H9 (cell line): Measurements from ENCODE around the gene GTF2F2. TPM values are rescaled to one million over a fixed set of nuclear protein-coding genes. Genes with fewer than 3 reads are reported as not detected.

Source experiments
- DNase-seq: peaks from one replicate; pipeline ENCODE4 v3.0.0-alpha.2; 2017
- H2AFZ ChIP-seq: one replicate; pipeline ENCODE4 v1.6.1; 2013; ENCODE audit warnings: mild to moderate bottlenecking, low read length, control low read depth, moderate library complexity
- H2AK5ac ChIP-seq: 2 replicates; pipeline ENCODE4 v1.6.1; 2013; ENCODE audit warnings: low read length, control low read depth, mixed read lengths; ENCODE audit not compliant: insufficient read length
- H2BK120ac ChIP-seq: one replicate; pipeline ENCODE4 v1.6.1; 2013; ENCODE audit warnings: low read depth, mild to moderate bottlenecking, low read length, control low read depth, inconsistent platforms; ENCODE audit not compliant: poor library complexity, severe bottlenecking
- H2BK12ac ChIP-seq: 2 replicates; pipeline ENCODE4 v1.6.1; 2013; ENCODE audit warnings: low read length, control low read depth, mixed read lengths, low read depth; ENCODE audit not compliant: insufficient read length
- H2BK15ac ChIP-seq: 2 replicates; pipeline ENCODE4 v1.6.1; 2013; ENCODE audit warnings: low read depth, low read length, control low read depth
- H2BK20ac ChIP-seq: one replicate; pipeline ENCODE4 v1.6.1; 2013; ENCODE audit warnings: low read depth, mild to moderate bottlenecking, low read length, control low read depth, inconsistent platforms; ENCODE audit not compliant: poor library complexity, severe bottlenecking
- H2BK5ac ChIP-seq: 2 replicates; pipeline ENCODE4 v1.6.1; 2013; ENCODE audit warnings: low read length, control low read depth, mixed read lengths; ENCODE audit not compliant: insufficient read length
- H3K14ac ChIP-seq: 2 replicates; pipeline ENCODE4 v1.6.1; 2013; ENCODE audit warnings: low read length, control low read depth; ENCODE audit not compliant: insufficient read depth
- H3K18ac ChIP-seq: 2 replicates; pipeline ENCODE4 v1.6.1; 2013; ENCODE audit warnings: low read depth, mild to moderate bottlenecking, mixed read lengths, low read length, control low read depth; ENCODE audit not compliant: insufficient read length
- H3K23ac ChIP-seq: 2 replicates; pipeline ENCODE4 v1.6.1; 2013; ENCODE audit warnings: low read length, control low read depth, mixed read lengths, low read depth; ENCODE audit not compliant: insufficient read length
- H3K23me2 ChIP-seq: 2 replicates; pipeline ENCODE4 v1.6.1; 2013; ENCODE audit warnings: low read depth, mild to moderate bottlenecking, mixed read lengths, low read length, control low read depth; ENCODE audit not compliant: insufficient read length, poor library complexity, severe bottlenecking
- H3K27ac ChIP-seq: 2 replicates; pipeline ENCODE4 v1.5.1; 2013; ENCODE audit warnings: low read length, control low read depth, mixed read lengths, low read depth; ENCODE audit not compliant: insufficient read length
- H3K27me3 ChIP-seq: 2 replicates; pipeline ENCODE4 v1.6.1; 2013; ENCODE audit warnings: low read length, control low read depth, inconsistent platforms; ENCODE audit not compliant: insufficient read depth
- H3K4ac ChIP-seq: 2 replicates; pipeline ENCODE4 v1.6.1; 2013; ENCODE audit warnings: low read depth, mild to moderate bottlenecking, control low read depth, inconsistent platforms, low read length, moderate library complexity
- H3K4me1 ChIP-seq: 2 replicates; pipeline ENCODE4 v1.6.1; 2013; ENCODE audit warnings: low read length, control low read depth, inconsistent platforms; ENCODE audit not compliant: insufficient read depth
- H3K4me2 ChIP-seq: 2 replicates; pipeline ENCODE4 v1.6.1; 2013; ENCODE audit warnings: low read length, control low read depth, mixed read lengths; ENCODE audit not compliant: insufficient read length, insufficient read depth
- H3K56ac ChIP-seq: 2 replicates; pipeline ENCODE4 v1.6.1; 2013; ENCODE audit warnings: low read depth, mild to moderate bottlenecking, mixed read lengths, low read length, control low read depth; ENCODE audit not compliant: insufficient read length
- H3K79me1 ChIP-seq: 2 replicates; pipeline ENCODE4 v1.6.1; 2013; ENCODE audit warnings: low read depth, mild to moderate bottlenecking, moderate library complexity, low read length, control low read depth, inconsistent platforms; ENCODE audit not compliant: insufficient read depth, poor library complexity, severe bottlenecking
- H3K79me2 ChIP-seq: 2 replicates; pipeline ENCODE4 v1.6.1; 2013; ENCODE audit warnings: low read length, control low read depth, inconsistent platforms; ENCODE audit not compliant: insufficient read depth
- H3K9ac ChIP-seq: 2 replicates; pipeline ENCODE4 v1.6.1; 2013; ENCODE audit warnings: low read length, control low read depth, mixed read lengths; ENCODE audit not compliant: insufficient read length; ENCODE audit errors: extremely low read depth
- H3K9me3 ChIP-seq: one replicate; pipeline ENCODE4 v1.6.1; 2013; ENCODE audit warnings: low read depth, low read length, inconsistent platforms; ENCODE audit not compliant: control insufficient read depth
- H3T11ph ChIP-seq: one replicate; pipeline ENCODE4 v1.6.1; 2013; ENCODE audit warnings: mild to moderate bottlenecking, low read length, control low read depth, inconsistent platforms
- H4K20me1 ChIP-seq: one replicate; pipeline ENCODE4 v1.6.1; 2013; ENCODE audit not compliant: control insufficient read depth, insufficient read length, insufficient read depth
- H4K5ac ChIP-seq: 2 replicates; pipeline ENCODE4 v1.6.1; 2013; ENCODE audit warnings: low read depth, mild to moderate bottlenecking, mixed read lengths, low read length, control low read depth; ENCODE audit not compliant: insufficient read length
- H4K8ac ChIP-seq: replicated peaks from 2 replicates; pipeline ENCODE4 v1.6.1; 2013; ENCODE audit warnings: low read length, control low read depth, mixed read lengths, low read depth; ENCODE audit not compliant: insufficient read length
- H4K91ac ChIP-seq: 2 replicates; pipeline ENCODE4 v1.6.1; 2013; ENCODE audit warnings: low read depth, mild to moderate bottlenecking, moderate library complexity, mixed read lengths, low read length, control low read depth; ENCODE audit not compliant: insufficient read length
- H3K27ac Mint-ChIP-seq, 3 experiments: 2 replicates in 2 of 3; 3 replicates in 1 of 3; pipeline ENCODE4 v1.8.0; 2020 to 2021; ENCODE audit warnings: mixed read lengths in 3 of 3, mild to moderate bottlenecking in 1 of 3, moderate library complexity in 1 of 3
- H3K27me3 Mint-ChIP-seq: 2 replicates; pipeline ENCODE4 v1.8.0; 2021; ENCODE audit warnings: low read depth, mild to moderate bottlenecking, moderate library complexity, mixed read lengths
- H3K36me3 Mint-ChIP-seq, 3 experiments: 2 replicates in 2 of 3; 3 replicates in 1 of 3; pipeline ENCODE4 v1.8.0; 2020 to 2021; ENCODE audit warnings: low read depth in 3 of 3, mixed read lengths in 3 of 3; ENCODE audit not compliant: insufficient read depth in 1 of 3
- H3K4me1 Mint-ChIP-seq, 2 experiments: 2 replicates each; pipeline ENCODE4 v1.8.0; 2020; ENCODE audit warnings: mixed read lengths in 2 of 2
- H3K4me3 Mint-ChIP-seq, 2 experiments: 2 replicates in 1 of 2; 3 replicates in 1 of 2; pipeline ENCODE4 v1.8.0; 2020 to 2021; ENCODE audit warnings: mild to moderate bottlenecking in 2 of 2, mixed read lengths in 2 of 2, moderate library complexity in 1 of 2
- H3K9me3 Mint-ChIP-seq, 2 experiments: 2 replicates in 1 of 2; 3 replicates in 1 of 2; pipeline ENCODE4 v1.8.0; 2020; ENCODE audit warnings: mild to moderate bottlenecking in 2 of 2, mixed read lengths in 2 of 2, moderate library complexity in 1 of 2
- WGBS: extraction: QIAGEN DNeasy Blood & Tissue Kit; methylation state at CpG from one replicate; pipeline ENCODE4 v1.1.7; 2013; ENCODE audit warnings: missing lambda C conversion rate, low lambda C conversion rate, mixed read lengths; ENCODE audit not compliant: insufficient read length; ENCODE audit errors: extremely low coverage; 5-methylcytosine and 5-hydroxymethylcytosine counted together
- total RNA-seq: library from RNA; stranded (reverse); gene quantifications from 2 replicates; pipeline ENCODE4 v1.2.1, GENCODE V29; 2021
- TF ChIP-seq, protein P1 (sequence below): fragments of 200-600 bp; sonication (generic); conservative IDR thresholded peaks from 3 replicates; pipeline ENCODE4 v1.8.0; 2021; ENCODE audit warnings: antibody characterized with exemption, mild to moderate bottlenecking

The GTF2F2 gene
- total RNA-seq, 1 experiment from 2014 or later, result 29.6 TPM

DNA sequence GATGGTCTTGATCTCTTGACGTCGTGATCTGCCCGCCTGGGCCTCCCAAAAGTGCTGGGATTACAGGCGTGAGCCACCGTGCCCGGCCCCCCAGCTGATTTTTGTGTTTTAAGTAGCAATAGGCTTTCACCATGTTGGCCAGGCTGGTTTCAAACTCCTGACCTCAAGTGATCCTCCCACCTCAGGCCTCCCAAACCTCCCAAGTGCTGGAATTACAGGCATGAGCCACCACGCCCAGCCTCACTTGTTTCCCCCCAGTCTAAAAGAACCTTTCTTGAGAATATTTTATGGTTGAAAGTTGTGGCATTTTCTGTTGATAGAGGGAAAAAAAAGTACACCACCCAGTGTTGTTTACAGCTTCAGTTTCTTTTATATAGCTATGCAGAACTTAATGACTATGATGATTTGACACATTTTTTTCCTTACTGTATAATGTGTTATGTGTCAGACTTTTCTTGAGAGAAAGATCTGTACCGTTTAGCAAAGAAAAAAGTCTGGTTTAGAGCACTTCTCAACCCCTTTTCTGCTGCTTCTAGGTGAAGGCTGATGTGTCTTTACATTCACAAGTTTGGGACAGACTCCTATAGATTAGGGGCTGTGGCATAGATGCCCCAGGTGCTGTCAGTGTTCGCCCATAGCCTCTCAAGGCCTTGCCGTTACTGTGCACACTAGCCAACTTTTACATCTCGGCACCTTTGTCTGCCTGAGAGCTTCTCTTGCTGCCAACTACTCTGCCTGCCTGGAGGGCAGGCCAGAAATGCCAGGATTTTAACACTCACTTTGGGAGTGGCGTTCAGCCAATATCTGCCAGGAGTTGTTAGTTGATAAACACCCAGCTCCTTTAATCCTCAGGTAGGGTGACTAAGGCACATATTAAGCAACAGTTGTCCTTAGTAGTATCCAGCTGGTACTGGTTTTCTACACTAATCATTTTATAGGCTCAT, 47.6 kb downstream of the GTF2F2 start:
- peaks cover 4 to 18% (median 15%) of the 10 kb centered on the region in 3 experiments; a peak in 5 of 7 replicates for H3K36me3 Mint-ChIP-seq
- Histone ChIP-seq H2BK20ac (no peak overlapping the region), H4K5ac (no peak overlapping the region), H3K79me1 (no peaks in the 10 kb centered on the region), H3K27me3 (no peaks in the 10 kb centered on the region), H3K18ac (no peak overlapping the region), H3K9me3 (no peaks in the 10 kb centered on the region), H3K23me2 (no peaks in the 10 kb centered on the region), H3K4me2 (no peak overlapping the region), H3T11ph (no peak overlapping the region), H2BK15ac (no peak overlapping the region), H2BK12ac (no peak overlapping the region), H3K27ac (no peak overlapping the region), H2BK5ac (no peak overlapping the region), H3K4ac (no peak overlapping the region), H3K79me2 (no peaks in the 10 kb centered on the region), H3K9ac (no peak overlapping the region), H3K23ac (no peak overlapping the region), H2BK120ac (no peak overlapping the region), H3K56ac (no peak overlapping the region), H2AK5ac (no peak overlapping the region), H3K14ac (no peak overlapping the region), H4K91ac (no peak overlapping the region), H2AFZ (no peak overlapping the region), H3K4me1 (no peaks in the 10 kb centered on the region), H4K20me1 (no peaks in the 10 kb centered on the region), H4K8ac (no peak overlapping the region)
- no CpG with 5 or more reads among the region's 12 CpGs for WGBS
- no peak overlapping the region for H3K4me3 Mint-ChIP-seq
- peak overlapping the region in 2 of 3 experiments; percentile 21 to 47; a peak in 1 of 7 replicates for H3K27ac Mint-ChIP-seq
- TF ChIP-seq, protein P1, sequence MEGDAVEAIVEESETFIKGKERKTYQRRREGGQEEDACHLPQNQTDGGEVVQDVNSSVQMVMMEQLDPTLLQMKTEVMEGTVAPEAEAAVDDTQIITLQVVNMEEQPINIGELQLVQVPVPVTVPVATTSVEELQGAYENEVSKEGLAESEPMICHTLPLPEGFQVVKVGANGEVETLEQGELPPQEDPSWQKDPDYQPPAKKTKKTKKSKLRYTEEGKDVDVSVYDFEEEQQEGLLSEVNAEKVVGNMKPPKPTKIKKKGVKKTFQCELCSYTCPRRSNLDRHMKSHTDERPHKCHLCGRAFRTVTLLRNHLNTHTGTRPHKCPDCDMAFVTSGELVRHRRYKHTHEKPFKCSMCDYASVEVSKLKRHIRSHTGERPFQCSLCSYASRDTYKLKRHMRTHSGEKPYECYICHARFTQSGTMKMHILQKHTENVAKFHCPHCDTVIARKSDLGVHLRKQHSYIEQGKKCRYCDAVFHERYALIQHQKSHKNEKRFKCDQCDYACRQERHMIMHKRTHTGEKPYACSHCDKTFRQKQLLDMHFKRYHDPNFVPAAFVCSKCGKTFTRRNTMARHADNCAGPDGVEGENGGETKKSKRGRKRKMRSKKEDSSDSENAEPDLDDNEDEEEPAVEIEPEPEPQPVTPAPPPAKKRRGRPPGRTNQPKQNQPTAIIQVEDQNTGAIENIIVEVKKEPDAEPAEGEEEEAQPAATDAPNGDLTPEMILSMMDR, result no peak
- H3K4me1 Mint-ChIP-seq, result peaks cover 4 to 5% of the 10 kb centered on the region in 2 experiments
- no peaks in the 10 kb centered on the region for H3K27me3 Mint-ChIP-seq
- H3K9me3 Mint-ChIP-seq, result no peaks in the 10 kb centered on the region
- DNase-seq, result no peak
